GM21515 (cell line): ENCODE measurements around the gene CD44.
"Not testable (repeated sequence)": the region's sequence is repeated elsewhere in the genome, so short reads cannot be mapped to it uniquely, and the experiment has no call there.

ENCODE experiments used
- ATAC-seq: cut with Tn5 transposase; IDR thresholded peaks from one replicate; pipeline ENCODE4 v1.9.1; 2021; ENCODE audit not compliant: unreplicated experiment

CD44 gene

GRCh38 chr11:35207471-35208403, 68.8 kb downstream of the CD44 start:
- no peak for ATAC-seq

GRCh38 chr11:35208795-35209194, 69.8 kb downstream of the CD44 start:
- ATAC-seq, result no peak

GRCh38 chr11:35210876-35211546, 72.0 kb downstream of the CD44 start:
- no peak for ATAC-seq

GRCh38 chr11:35211952-35212351, 73.0 kb downstream of the CD44 start:
- no peak for ATAC-seq

DNA sequence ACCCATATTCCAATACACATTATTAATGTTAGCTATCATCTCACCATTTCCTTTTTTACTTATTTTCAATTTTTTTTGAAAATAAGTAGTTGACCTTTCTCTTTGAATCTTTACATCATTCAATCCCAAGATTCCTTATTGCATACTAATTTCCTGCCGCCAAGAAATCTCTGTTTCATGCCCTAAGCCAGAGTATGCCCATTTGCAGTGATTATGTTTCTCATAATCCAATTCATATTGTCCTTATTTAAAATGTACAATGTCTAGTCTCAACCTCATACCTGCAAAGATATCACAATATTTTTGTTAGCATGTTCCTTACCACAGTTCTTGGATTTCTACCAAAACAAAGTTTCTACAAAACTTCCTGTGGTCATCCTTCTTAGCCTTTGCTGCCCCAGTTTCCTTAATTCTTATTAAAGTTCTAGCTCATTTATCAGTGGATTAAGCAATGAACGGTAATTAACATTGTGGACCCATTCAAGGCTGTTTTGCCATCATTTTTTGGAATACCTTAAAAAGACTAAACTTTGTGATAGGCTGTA, 75.3 kb downstream of the CD44 start:
- no peak for ATAC-seq

- ATAC-seq, result no peak
These were observed 75.8 kb downstream of the CD44 start for GRCh38 chr11:35214792-35215193.

DNA sequence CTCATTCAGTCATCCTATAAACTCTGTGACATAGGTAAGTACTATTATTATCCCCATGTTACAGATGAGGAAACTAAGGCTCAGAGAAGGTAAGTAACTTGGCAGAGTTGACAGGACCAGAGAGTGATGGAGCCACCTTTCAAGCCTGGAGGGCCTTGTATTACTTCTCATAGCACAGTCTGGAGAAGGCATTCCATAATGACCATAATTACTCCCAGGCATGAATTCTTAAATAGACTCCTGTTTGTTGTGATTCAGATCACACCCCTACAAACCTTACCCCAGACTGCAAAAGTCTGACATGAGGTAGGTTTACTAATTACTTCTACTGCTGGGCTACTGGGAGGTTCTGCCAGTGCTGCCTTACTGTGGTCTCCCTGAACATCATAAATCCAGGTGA, 77.0 kb downstream of the CD44 start:
- ATAC-seq, result no peak

GRCh38 chr11:35216962-35217678, 78.1 kb downstream of the CD44 start:
- no peak for ATAC-seq

- ATAC-seq, result no peak
These were observed 80.0 kb downstream of the CD44 start for GRCh38 chr11:35218956-35219355.

DNA sequence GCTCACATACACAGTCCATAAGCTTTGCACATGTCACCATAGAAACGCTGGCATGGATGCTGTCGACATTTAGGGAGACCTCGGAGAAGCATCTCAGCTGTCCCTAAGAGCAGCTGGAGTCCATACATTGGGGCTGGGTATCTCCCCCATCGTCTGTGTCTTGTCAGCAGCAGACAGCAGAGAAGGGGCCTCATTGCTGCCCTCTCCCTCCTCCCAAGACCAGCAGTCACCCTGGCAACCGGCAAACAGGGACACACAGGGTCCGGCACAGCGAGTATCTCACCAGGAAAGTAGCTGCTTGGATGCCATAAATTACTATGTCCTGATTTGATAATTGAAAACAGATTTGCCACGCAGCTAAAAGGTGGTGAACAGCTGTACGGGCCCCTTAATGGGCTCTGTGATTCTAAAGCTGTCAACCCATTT, 84.4 kb downstream of the CD44 start:
- ATAC-seq, result no peak

- ATAC-seq, result no peak
These were observed 85.0 kb downstream of the CD44 start for GRCh38 chr11:35223991-35224390.

GRCh38 chr11:35225946-35226520, 87.1 kb downstream of the CD44 start:
- no peak for ATAC-seq

- ATAC-seq, result not testable (repeated sequence)
These were observed 87.8 kb downstream of the CD44 start for GRCh38 chr11:35226756-35227155.

GRCh38 chr11:35227576-35228327, 88.8 kb downstream of the CD44 start:
- ATAC-seq, result no peak

GRCh38 chr11:35228328-35228725, 89.4 kb downstream of the CD44 start:
- ATAC-seq, result no peak

- ATAC-seq, result no peak
These were observed 91.4 kb downstream of the CD44 start for GRCh38 chr11:35230388-35230787.

DNA sequence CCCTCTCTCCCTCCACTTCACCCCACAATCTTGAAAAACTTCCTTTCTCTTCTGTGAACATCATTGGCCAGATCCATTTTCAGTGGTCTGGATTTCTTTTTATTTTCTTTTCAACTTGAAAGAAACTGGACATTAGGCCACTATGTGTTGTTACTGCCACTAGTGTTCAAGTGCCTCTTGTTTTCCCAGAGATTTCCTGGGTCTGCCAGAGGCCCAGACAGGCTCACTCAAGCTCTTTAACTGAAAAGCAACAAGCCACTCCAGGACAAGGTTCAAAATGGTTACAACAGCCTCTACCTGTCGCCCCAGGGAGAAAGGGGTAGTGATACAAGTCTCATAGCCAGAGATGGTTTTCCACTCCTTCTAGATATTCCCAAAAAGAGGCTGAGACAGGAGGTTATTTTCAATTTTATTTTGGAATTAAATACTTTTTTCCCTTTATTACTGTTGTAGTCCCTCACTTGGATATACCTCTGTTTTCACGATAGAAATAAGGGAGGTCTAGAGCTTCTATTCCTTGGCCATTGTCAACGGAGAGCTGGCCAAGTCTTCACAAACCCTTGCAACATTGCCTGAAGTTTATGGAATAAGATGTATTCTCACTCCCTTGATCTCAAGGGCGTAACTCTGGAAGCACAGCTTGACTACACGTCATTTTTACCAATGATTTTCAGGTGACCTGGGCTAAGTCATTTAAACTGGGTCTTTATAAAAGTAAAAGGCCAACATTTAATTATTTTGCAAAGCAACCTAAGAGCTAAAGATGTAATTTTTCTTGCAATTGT, 92.3 kb downstream of the CD44 start:
- ATAC-seq, result no peak

- no peak for ATAC-seq
These were observed 93.9 kb downstream of the CD44 start for GRCh38 chr11:35232891-35233330.

DNA sequence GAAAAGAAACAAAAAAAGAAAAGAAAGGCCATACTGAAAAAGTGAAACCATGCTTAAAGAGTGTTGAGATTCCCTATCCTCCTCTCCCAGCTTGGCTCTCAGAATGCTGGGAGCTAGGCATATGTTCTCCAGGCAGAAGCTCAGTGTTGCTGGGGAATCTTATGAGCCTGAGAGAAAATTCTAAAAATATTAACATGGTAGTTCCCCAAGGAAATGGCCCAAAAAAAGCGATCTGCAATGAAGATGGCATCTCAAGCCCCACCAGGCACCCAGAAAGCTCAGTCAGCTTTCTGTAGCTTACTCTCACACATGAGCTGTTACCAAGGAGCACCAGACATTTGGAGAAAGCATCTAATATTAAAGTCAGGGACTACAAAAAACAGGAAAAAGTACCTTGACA, 94.5 kb downstream of the CD44 start:
- ATAC-seq, result no peak
